ENCODE measurements around the gene GALNS.

The GALNS gene

DNA sequence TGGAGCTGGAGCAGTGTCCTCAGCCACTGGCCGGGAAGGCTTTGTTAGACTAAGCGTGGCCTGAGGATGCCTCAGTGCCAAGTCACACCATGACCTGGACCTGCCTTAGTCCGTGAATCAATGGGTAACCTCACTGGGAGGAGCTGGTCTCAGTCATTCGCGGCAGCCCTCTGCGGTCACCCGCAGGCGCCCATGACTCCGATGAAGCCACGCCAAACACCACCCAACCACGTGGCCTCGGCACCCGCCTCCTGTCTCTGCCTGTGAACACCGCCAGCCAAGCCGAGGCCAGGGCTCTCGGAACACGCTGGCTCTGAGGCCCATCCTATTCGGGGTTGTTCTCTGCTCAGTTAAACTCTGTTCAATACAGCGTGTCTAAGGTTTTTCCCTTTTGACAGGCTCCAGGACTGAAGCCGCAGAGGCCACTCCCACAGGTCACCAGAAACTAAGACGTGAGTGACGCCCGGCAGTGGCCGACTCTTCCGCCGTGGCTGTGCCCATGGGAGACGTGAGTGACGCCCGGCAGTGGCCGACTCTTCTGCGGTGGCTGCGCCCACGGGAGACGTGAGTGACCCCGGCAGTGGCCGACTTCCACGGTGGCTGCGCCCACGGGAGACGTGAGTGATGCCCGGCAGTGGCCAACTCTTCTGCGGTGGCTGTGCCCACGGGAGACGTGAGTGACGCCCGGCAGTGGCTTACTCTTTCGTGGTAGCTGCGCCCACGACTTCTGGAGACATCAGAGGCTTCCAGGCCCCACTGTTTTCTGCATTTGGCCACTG, 26.6 kb upstream of the GALNS start:
- H3K4me1 Mint-ChIP-seq = peaks cover 8% of the 10 kb centered on the region
- no peak for ATAC-seq

DNA sequence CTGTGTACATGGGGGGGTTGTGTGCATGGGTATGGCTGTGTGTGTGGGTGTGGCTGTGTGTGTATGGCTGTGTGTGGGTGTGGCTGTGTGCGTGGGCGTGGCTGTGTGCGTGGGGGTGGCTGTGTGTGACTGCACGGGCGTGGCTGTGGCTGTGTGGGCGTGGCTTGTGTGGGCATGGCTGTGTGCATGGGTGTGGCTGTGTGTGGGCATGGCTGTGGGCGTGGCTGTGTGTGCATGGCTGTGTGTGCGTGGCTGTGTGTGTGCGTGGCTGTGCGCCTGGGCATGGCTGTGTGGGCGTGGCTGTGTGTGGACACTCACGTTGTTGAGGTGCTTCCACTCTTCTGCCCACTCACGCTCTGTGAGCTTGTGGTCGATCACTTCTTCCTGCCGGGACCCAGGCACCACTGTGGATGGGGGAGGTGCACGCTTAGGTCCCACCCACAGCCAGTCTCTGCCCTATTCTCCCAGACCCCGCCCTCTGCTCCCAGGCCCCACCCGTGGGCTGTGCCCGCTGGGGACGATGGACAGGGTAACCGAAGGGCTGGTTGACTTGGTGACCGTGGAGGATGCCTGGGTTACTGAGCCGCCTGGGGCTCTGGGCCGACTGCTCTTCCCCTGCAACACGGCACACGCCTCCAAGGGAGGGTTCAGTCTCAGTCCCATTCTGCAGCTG, 25.7 kb upstream of the GALNS start:
- peaks cover 55% of the 10 kb centered on the region for H3K36me3 Mint-ChIP-seq
- no peaks in the 10 kb centered on the region for H3K27me3 Mint-ChIP-seq
- peak overlapping the region; percentile 76 for H3K27ac Mint-ChIP-seq
- H3K9me3 Mint-ChIP-seq = no peaks in the 10 kb centered on the region
- ATAC-seq = peak; percentile 40
- H3K4me3 Mint-ChIP-seq = peak overlapping the region; percentile 5
- H3K4me1 Mint-ChIP-seq = peaks cover 8% of the 10 kb centered on the region

More for the DNA sequence above, 26.6 kb upstream of the GALNS start:
- Mint-ChIP-seq H3K36me3 (peaks cover 47% of the 10 kb centered on the region), H3K9me3 (no peaks in the 10 kb centered on the region), H3K27me3 (no peaks in the 10 kb centered on the region), H3K4me3 (no peak overlapping the region), H3K27ac (no peak overlapping the region)

GRCh38 chr16:88881675-88882357, 25.1 kb upstream of the GALNS start:
- Mint-ChIP-seq H3K9me3 (no peaks in the 10 kb centered on the region), H3K36me3 (peaks cover 57% of the 10 kb centered on the region), H3K27ac (peak overlapping the region; percentile 76), H3K4me3 (peak overlapping the region; percentile 5), H3K4me1 (peaks cover 8% of the 10 kb centered on the region), H3K27me3 (no peaks in the 10 kb centered on the region)
- no peak for ATAC-seq

GRCh38 chr16:88881007-88881615, 24.4 kb upstream of the GALNS start:
- no peak overlapping the region for H3K27ac Mint-ChIP-seq
- H3K36me3 Mint-ChIP-seq = peaks cover 64% of the 10 kb centered on the region
- ATAC-seq = no peak
- no peaks in the 10 kb centered on the region for H3K9me3 Mint-ChIP-seq
- H3K27me3 Mint-ChIP-seq = no peaks in the 10 kb centered on the region
- H3K4me1 Mint-ChIP-seq = peaks cover 8% of the 10 kb centered on the region
- H3K4me3 Mint-ChIP-seq = no peak overlapping the region

DNA sequence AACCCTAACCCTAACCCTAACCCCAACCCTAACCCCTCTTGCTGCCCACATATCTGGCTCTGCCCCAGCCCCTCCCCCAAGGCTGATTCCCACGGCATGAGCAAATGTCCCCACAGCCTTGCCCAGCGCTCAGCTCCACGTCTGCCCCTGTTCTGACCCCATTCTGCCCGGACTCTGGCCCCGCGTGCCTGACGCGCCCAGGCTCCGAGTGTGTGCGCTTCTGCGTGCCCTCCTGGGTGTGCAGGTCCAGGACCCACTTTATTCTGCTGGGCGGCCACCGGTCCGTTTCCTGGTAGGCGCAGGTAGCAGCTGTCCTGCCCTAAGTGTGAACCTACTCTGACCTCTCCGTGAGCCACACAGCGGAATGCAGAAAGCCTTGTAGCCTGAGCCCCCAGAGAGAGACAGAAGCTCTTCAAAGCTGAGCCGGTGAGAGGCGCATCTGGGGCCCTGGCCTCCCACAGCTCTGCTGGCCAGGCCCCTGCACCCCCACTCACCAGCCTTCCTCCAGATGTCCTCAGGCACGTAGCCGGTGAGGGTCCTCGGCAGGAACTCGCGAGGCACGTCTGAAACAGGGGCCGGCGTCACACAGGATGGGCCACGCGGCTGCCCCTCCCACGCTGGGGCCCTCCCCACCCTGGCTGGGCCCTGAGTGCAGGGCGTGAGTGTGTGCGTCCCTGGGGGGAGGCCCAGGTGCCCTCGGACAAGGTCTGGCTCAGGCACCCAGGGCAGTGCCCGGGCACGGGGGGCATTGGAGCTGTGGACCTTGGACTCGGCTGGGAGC, 23.7 kb upstream of the GALNS start:
- Mint-ChIP-seq H3K36me3 (peaks cover 71% of the 10 kb centered on the region), H3K9me3 (no peaks in the 10 kb centered on the region)
- ATAC-seq = no peak

GRCh38 chr16:88879788-88880055, 23.0 kb upstream of the GALNS start:
- H3K4me1 Mint-ChIP-seq = peaks cover 8% of the 10 kb centered on the region
- no peaks in the 10 kb centered on the region for H3K27me3 Mint-ChIP-seq
- H3K27ac Mint-ChIP-seq = no peak overlapping the region
- no peak overlapping the region for H3K4me3 Mint-ChIP-seq
- no peak for ATAC-seq
- H3K9me3 Mint-ChIP-seq = no peaks in the 10 kb centered on the region
- peaks cover 71% of the 10 kb centered on the region for H3K36me3 Mint-ChIP-seq

More for the DNA sequence above, 23.7 kb upstream of the GALNS start:
- Mint-ChIP-seq H3K27me3 (no peaks in the 10 kb centered on the region), H3K4me1 (peaks cover 8% of the 10 kb centered on the region), H3K27ac (no peak overlapping the region), H3K4me3 (no peak overlapping the region)

DNA sequence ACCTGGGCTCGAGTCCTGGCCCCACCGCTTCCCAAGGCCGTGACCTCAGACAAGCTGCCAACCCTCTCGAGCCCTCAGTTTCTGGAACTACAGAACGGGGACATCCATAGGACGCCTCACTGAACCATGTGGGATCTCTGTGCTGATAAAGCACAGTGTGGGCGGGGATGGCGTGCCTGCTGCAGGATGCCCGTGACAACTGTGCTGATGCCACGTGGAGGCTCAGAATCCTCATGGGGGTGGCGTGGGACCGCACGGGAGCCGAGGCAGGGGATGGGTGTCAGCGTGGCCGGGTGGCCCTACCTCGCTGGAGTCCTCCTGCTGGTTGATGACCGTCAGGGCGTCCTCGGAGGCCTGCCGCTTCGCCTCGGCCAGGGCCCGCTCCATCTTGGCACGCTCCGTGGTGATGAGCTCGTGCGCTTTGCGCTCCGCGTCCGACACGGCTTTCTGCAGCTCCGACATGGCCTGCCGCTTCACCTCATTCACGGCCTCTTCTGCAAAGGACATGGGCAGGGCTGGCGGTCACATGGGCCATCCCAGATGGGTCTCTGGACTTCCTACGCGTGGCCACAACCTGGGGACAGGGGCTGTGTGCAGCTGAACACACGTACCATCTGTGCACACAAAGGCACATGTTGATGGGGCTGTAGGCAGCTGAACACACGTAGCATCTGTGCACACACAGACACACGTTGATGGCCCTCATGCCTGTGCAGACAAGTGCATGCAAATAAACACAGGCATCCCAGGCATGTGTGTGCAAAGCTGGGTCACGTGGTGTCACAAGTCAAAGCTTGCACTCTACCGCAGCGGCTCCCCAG, 22.4 kb upstream of the GALNS start:
- ATAC-seq = no peak
- no peaks in the 10 kb centered on the region for H3K9me3 Mint-ChIP-seq
- no peak overlapping the region for H3K27ac Mint-ChIP-seq
- H3K4me3 Mint-ChIP-seq = no peak overlapping the region
- peaks cover 10% of the 10 kb centered on the region for H3K4me1 Mint-ChIP-seq
- peaks cover 71% of the 10 kb centered on the region for H3K36me3 Mint-ChIP-seq
- H3K27me3 Mint-ChIP-seq = no peaks in the 10 kb centered on the region

DNA sequence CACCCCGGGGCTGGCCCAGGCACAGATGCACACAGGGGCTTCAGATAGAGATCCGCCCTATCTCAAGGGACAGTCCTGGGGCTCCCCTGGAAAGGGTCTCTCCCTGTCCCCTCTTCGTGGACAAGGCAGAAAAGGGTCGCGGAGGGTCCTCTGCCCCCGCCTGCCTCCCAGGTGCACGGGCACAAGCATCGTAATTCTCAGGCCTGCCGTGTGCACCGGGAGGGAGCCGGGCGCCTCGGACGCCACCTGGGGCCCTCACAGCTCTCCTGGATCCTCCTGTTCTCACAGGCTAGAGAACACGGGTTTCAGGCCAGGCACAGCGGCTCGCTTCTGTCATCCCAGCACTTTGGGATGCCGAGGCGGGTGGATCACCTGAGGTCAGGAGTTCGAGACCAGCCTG, 21.6 kb upstream of the GALNS start:
- peak overlapping the region; percentile 32 for H3K27ac Mint-ChIP-seq
- no peaks in the 10 kb centered on the region for H3K27me3 Mint-ChIP-seq
- H3K36me3 Mint-ChIP-seq = peaks cover 72% of the 10 kb centered on the region
- peaks cover 17% of the 10 kb centered on the region for H3K4me1 Mint-ChIP-seq
- H3K4me3 Mint-ChIP-seq = no peak overlapping the region
- ATAC-seq = no peak
- H3K9me3 Mint-ChIP-seq = no peaks in the 10 kb centered on the region

- no peak overlapping the region for H3K4me3 Mint-ChIP-seq
Measured at GRCh38 chr16:88877564-88878289, 21.0 kb upstream of the GALNS start.

DNA sequence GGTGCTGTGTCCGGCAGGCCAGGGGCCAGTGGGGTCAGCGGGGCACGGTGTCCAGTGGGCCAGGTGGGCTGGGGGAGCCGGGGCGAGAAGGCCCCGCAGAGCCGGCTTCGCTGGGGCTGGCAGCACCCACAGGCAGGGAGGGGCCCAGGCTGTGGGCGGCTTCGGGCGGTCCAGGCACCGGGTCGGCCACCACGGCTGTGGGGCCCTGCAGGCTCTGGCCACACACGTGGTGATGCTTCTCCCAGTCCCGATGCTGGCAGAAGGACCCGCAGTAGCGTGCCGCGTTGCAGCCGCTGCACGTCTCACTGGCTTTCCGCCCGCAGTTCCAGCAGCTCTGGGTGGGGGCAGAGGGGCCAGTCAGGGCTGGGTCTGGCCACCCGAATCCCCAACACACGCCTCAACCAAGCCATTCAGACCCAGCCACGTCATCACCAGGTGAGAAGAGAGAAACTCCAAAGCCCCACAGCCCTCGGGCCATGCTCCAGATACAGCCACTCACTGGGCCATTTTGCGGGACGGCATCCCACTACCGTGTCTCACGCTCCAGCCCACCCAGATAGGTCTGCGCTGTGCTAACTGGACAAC, 20.3 kb upstream of the GALNS start:
- Mint-ChIP-seq H3K36me3 (peaks cover 59% of the 10 kb centered on the region), H3K27ac (peak overlapping the region; percentile 32), H3K27me3 (peaks cover 3% of the 10 kb centered on the region)

More at GRCh38 chr16:88877564-88878289, 21.0 kb upstream of the GALNS start:
- Mint-ChIP-seq H3K27ac (peak overlapping the region; percentile 32), H3K4me1 (peaks cover 22% of the 10 kb centered on the region), H3K9me3 (no peaks in the 10 kb centered on the region), H3K36me3 (peaks cover 66% of the 10 kb centered on the region), H3K27me3 (no peaks in the 10 kb centered on the region)
- no peak for ATAC-seq

DNA sequence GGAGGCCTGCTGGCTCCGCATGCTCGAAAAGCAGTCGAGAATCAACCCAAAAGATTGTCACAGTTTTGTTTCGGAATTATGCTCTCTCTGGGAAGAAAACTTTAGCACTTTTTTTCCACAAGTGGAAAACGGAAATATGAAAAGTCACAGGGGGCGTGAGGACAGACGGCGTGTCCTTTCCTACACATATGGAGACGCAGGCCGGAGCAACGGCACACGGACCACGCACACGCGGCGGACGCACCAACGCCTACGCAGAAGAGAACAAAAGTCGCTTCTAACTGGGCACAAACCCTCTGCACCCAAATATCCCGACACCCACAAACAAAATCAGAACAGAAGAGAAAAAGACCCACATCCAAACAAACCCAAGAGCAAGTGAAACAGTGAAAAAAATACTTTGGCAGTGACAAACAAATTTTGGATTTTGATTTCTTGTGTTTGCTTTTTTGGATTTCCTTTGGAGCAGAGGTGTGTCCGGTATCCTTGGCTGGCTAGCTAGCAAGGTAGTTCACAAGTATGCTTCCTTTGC, 19.0 kb upstream of the GALNS start:
- H3K36me3 Mint-ChIP-seq = peaks cover 53% of the 10 kb centered on the region
- H3K27ac Mint-ChIP-seq = no peak overlapping the region
- no peaks in the 10 kb centered on the region for H3K9me3 Mint-ChIP-seq
- H3K4me3 Mint-ChIP-seq = no peak overlapping the region
- peaks cover 16% of the 10 kb centered on the region for H3K27me3 Mint-ChIP-seq
- no peak for ATAC-seq
- H3K4me1 Mint-ChIP-seq = peaks cover 34% of the 10 kb centered on the region

More for the DNA sequence above, 20.3 kb upstream of the GALNS start:
- no peaks in the 10 kb centered on the region for H3K9me3 Mint-ChIP-seq
- ATAC-seq = no peak
- peaks cover 22% of the 10 kb centered on the region for H3K4me1 Mint-ChIP-seq
- no peak overlapping the region for H3K4me3 Mint-ChIP-seq

DNA sequence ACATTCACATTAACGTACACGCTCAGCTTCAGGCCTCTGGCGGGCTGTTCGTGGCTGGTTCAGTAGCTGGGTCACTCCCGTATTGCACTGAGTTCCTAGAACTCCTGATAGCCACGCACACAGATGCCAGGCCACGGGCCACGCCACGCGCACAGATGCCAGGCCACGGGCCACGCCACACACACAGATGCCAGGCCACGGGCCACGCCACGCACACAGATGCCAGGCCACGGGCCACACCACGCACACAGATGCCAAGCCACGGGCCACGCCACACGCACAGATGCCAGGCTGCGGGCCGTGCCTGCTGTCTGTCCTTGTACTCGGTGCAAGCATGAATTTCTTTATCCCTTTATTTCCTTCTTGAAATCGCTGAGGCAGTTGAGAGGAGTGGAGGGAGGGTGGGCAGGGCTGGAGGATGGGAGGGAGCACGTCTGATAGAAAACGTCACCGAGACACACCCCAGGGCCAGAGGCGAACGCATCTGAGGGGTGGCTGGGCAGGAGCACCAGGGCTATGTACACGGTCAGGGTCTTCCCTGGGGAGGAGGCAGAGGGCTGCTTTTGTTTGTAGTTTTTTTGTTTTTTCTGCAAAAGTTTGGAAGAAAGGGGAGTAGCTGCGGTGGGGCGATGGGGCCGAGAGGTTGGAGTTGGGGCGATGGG, 18.3 kb upstream of the GALNS start:
- H3K4me1 Mint-ChIP-seq = peaks cover 38% of the 10 kb centered on the region
- H3K9me3 Mint-ChIP-seq = no peaks in the 10 kb centered on the region
- H3K4me3 Mint-ChIP-seq = no peak overlapping the region
- peaks cover 23% of the 10 kb centered on the region for H3K27me3 Mint-ChIP-seq
- H3K27ac Mint-ChIP-seq = no peak overlapping the region
- H3K36me3 Mint-ChIP-seq = peaks cover 49% of the 10 kb centered on the region
- no peak for ATAC-seq

All from stimulated activated memory B cell treated with anti-CD40 and anti-IgM and Interleukin-4, amounts not matched to agents 10 μg/mL and 1 μg/mL and 100 μg/mL, for 72 hours (primary cell).